NB4 (cell line): ENCODE results near the gene SARNP.

Experiments used
- MYC ChIP-seq: IDR thresholded peaks from 2 replicates; pipeline ENCODE4 v1.6.1; 2011; ENCODE audit warnings: low read depth, low read length
- POLR2A ChIP-seq: IDR thresholded peaks from 2 replicates; pipeline ENCODE4 v1.6.1; 2011; ENCODE audit warnings: mild to moderate bottlenecking; ENCODE audit not compliant: insufficient read length; ENCODE audit errors: extremely low read depth
- TF ChIP-seq, protein P1 (sequence below): IDR thresholded peaks from one replicate; pipeline ENCODE4 v1.5.1; 2012; ENCODE audit warnings: low read depth, low read length

GRCh38 chr12:55816881-55817344, 611 bp downstream of the SARNP start:
- TF ChIP-seq, protein P1, sequence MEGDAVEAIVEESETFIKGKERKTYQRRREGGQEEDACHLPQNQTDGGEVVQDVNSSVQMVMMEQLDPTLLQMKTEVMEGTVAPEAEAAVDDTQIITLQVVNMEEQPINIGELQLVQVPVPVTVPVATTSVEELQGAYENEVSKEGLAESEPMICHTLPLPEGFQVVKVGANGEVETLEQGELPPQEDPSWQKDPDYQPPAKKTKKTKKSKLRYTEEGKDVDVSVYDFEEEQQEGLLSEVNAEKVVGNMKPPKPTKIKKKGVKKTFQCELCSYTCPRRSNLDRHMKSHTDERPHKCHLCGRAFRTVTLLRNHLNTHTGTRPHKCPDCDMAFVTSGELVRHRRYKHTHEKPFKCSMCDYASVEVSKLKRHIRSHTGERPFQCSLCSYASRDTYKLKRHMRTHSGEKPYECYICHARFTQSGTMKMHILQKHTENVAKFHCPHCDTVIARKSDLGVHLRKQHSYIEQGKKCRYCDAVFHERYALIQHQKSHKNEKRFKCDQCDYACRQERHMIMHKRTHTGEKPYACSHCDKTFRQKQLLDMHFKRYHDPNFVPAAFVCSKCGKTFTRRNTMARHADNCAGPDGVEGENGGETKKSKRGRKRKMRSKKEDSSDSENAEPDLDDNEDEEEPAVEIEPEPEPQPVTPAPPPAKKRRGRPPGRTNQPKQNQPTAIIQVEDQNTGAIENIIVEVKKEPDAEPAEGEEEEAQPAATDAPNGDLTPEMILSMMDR, result no peak
- no peak for TF ChIP-seq POLR2A
- TF ChIP-seq MYC, result no peak
